ENCODE measurements around the gene LMX1A.
A peak's percentile ranks its signal among the peaks of the same experiment; 100 is the strongest.

Gene LMX1A

DNA sequence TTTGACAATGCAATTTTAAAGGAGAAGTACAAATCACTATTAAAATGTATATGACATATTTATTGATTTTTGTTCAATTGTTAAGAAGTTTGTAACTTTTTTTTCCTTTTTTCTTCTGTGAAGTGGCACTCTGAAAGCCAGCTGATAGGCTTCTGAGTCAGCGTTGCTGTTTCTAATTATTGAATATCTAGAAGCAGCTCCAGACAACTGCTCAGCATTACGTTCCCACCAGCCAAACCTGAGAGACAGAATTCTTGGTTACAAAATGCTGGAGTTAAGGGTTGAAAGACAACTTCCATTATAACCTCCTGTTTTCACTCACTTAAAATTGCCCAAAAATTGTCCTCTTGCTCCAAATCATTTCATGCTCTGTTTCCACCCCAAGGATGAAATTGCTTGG, 31.4 kb upstream of the LMX1A start:
- Histone ChIP-seq H3K4me1 (ENCODE audit: control insufficient read depth in 1 of 2, insufficient read depth in 2 of 2, low read length in 2 of 2) (peaks cover under 1 to 5% of the 10 kb centered on the region in 2 experiments), H2BK12ac (ENCODE audit: low read length) (no peak overlapping the region), H3K9me3 (ENCODE audit: insufficient read depth, low read depth, low read length) (peaks cover 1% of the 10 kb centered on the region), H2AK5ac (ENCODE audit: low read length) (no peak overlapping the region), H2BK120ac (ENCODE audit: insufficient read depth, low read length, poor library complexity) (no peak overlapping the region), H3K4me2 (ENCODE audit: low read length) (no peak overlapping the region), H3K9ac (ENCODE audit: low read length) (no peak overlapping the region), H2AFZ (ENCODE audit: insufficient read depth, low read length, poor library complexity) (no peak overlapping the region), H3K18ac (ENCODE audit: low read length) (no peak overlapping the region), H4K91ac (ENCODE audit: low read depth, low read length) (no peak overlapping the region), H3K14ac (ENCODE audit: low read length) (no peak overlapping the region), H3K23ac (ENCODE audit: low read length) (no peak overlapping the region), H3K27me3 (ENCODE audit: insufficient read depth, low read length) (no peaks in the 10 kb centered on the region), H2BK5ac (ENCODE audit: low read depth, low read length, poor library complexity) (no peak overlapping the region), H4K12ac (ENCODE audit: low read depth, low read length) (no peak overlapping the region), H3K79me2 (ENCODE audit: control insufficient read depth, insufficient read depth, low read length, poor library complexity) (no peaks in the 10 kb centered on the region), H3K4ac (ENCODE audit: low read depth, low read length) (no peak overlapping the region), H4K8ac (ENCODE audit: low read depth, low read length) (no peak overlapping the region), H3K79me1 (ENCODE audit: low read length) (no peaks in the 10 kb centered on the region), H3K36me3 (ENCODE audit: control insufficient read depth in 1 of 2, insufficient read depth in 2 of 2, low read length in 2 of 2) (no peaks in the 10 kb centered on the region), H3K27ac (ENCODE audit: low read depth, low read length) (no peak overlapping the region), H3K4me3 (ENCODE audit: low read depth, low read length) (no peak overlapping the region)
- DNase-seq, result no peak
- no CpG with 5 or more reads among the region's 2 CpGs for WGBS (ENCODE audit: extremely low coverage, insufficient coverage, insufficient read length)

DNA sequence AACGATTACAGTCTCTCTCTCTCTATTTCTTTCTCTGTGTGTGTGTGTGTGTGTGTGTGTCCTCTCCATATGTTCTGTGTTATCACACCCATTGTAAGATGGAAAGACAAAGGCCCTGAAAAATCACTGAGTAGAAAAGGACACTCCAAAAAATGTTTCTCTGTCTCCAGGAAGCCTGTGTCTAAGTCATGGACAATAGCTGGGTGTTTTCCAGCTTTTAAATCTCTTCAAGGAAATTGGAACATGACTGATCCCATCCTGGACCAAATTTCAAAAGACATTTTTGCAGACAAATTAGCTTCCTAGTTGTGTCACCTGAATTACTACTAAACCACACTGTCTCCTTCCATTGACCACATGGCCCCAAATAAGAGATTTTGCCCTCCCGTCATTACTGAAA, 31.0 kb upstream of the LMX1A start:
- H3K23ac ChIP-seq (ENCODE audit: low read length), result no peak overlapping the region
- H4K8ac ChIP-seq (ENCODE audit: low read depth, low read length), result no peak overlapping the region
- H4K91ac ChIP-seq (ENCODE audit: low read depth, low read length), result no peak overlapping the region
- no peaks in the 10 kb centered on the region for H3K27me3 ChIP-seq (ENCODE audit: insufficient read depth, low read length)
- H2BK120ac ChIP-seq (ENCODE audit: insufficient read depth, low read length, poor library complexity), result no peak overlapping the region
- H3K27ac ChIP-seq (ENCODE audit: low read depth, low read length), result no peak overlapping the region
- H3K79me1 ChIP-seq (ENCODE audit: low read length), result no peaks in the 10 kb centered on the region
- H3K4ac ChIP-seq (ENCODE audit: low read depth, low read length), result no peak overlapping the region
- no peak overlapping the region for H3K4me2 ChIP-seq (ENCODE audit: low read length)
- no peak overlapping the region for H3K14ac ChIP-seq (ENCODE audit: low read length)
- no peak overlapping the region for H3K4me3 ChIP-seq (ENCODE audit: low read depth, low read length)
- H3K18ac ChIP-seq (ENCODE audit: low read length), result no peak overlapping the region
- H3K9me3 ChIP-seq (ENCODE audit: insufficient read depth, low read depth, low read length), result peaks cover 1% of the 10 kb centered on the region
- no peak for DNase-seq
- H3K9ac ChIP-seq (ENCODE audit: low read length), result no peak overlapping the region
- no peak overlapping the region for H2AFZ ChIP-seq (ENCODE audit: insufficient read depth, low read length, poor library complexity)
- H3K4me1 ChIP-seq (ENCODE audit: control insufficient read depth in 1 of 2, insufficient read depth in 2 of 2, low read length in 2 of 2), result peaks cover 0 to 5% of the 10 kb centered on the region in 2 experiments
- H2AK5ac ChIP-seq (ENCODE audit: low read length), result no peak overlapping the region
- H3K36me3 ChIP-seq (ENCODE audit: control insufficient read depth in 1 of 2, insufficient read depth in 2 of 2, low read length in 2 of 2), result no peaks in the 10 kb centered on the region
- no peak overlapping the region for H2BK12ac ChIP-seq (ENCODE audit: low read length)
- no peak overlapping the region for H2BK5ac ChIP-seq (ENCODE audit: low read depth, low read length, poor library complexity)
- no peak overlapping the region for H4K12ac ChIP-seq (ENCODE audit: low read depth, low read length)
- WGBS (ENCODE audit: extremely low coverage, insufficient coverage, insufficient read length), result no CpG with 5 or more reads among the region's 2 CpGs
- H3K79me2 ChIP-seq (ENCODE audit: control insufficient read depth, insufficient read depth, low read length, poor library complexity), result no peaks in the 10 kb centered on the region

DNA sequence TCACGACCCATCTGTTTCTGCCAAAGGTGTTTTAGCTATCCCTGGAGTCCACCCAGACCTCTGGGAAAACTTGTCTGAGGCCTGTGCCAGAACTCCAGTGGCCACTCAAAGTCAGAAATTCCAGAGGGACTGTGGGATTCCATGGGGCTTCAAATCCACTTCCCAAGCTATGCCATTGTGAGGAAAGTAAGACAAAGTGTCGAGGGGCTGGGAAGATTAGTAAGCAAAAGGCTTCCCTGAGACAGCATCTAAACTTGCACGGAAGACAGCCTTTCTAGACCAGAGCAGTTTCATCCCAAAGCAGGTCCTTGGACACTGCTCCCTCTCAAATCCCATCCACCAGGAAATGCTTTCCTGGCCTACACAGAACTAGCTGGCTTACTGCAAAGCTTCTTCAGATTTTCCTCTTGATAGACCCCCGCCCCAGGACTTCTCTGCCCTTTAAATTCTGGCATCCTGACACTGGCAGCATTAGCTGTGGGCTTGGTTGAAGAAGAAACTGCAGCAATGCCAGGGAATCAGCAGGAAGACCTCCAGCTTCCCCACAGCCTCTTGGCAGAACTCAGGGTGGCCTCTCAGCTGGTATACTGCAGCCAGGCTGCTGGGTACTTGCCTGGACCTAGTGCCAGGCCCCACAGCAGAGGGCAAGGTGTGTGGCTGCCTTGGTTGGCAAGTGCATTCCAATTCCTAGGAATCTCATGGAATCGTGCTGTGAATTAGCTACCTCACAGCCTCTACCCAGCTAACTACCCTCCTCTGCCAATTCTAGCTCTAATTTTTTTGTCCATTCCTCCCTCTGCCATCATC, 27.3 kb upstream of the LMX1A start:
- H3K4ac ChIP-seq (ENCODE audit: low read depth, low read length), result no peak overlapping the region
- no peak overlapping the region for H3K4me2 ChIP-seq (ENCODE audit: low read length)
- H3K23ac ChIP-seq (ENCODE audit: low read length), result no peak overlapping the region
- no peak overlapping the region for H4K12ac ChIP-seq (ENCODE audit: low read depth, low read length)
- WGBS (ENCODE audit: extremely low coverage, insufficient coverage, insufficient read length), result no CpG with 5 or more reads among the region's 5 CpGs
- H3K79me1 ChIP-seq (ENCODE audit: low read length), result no peaks in the 10 kb centered on the region
- H3K36me3 ChIP-seq (ENCODE audit: control insufficient read depth in 1 of 2, insufficient read depth in 2 of 2, low read length in 2 of 2), result no peaks in the 10 kb centered on the region
- H3K27ac ChIP-seq (ENCODE audit: low read depth, low read length), result no peak overlapping the region
- H3K27me3 ChIP-seq (ENCODE audit: insufficient read depth, low read length), result no peaks in the 10 kb centered on the region
- H3K9me3 ChIP-seq (ENCODE audit: insufficient read depth, low read depth, low read length), result peaks cover 1% of the 10 kb centered on the region
- no peak overlapping the region for H2AK5ac ChIP-seq (ENCODE audit: low read length)
- no peak overlapping the region for H2BK5ac ChIP-seq (ENCODE audit: low read depth, low read length, poor library complexity)
- no peak overlapping the region for H2BK12ac ChIP-seq (ENCODE audit: low read length)
- peak overlapping the region; percentile 6 for H3K4me3 ChIP-seq (ENCODE audit: low read depth, low read length)
- no peaks in the 10 kb centered on the region for H3K79me2 ChIP-seq (ENCODE audit: control insufficient read depth, insufficient read depth, low read length, poor library complexity)
- no peak overlapping the region for H3K14ac ChIP-seq (ENCODE audit: low read length)
- no peak overlapping the region for H3K18ac ChIP-seq (ENCODE audit: low read length)
- no peak overlapping the region for H3K9ac ChIP-seq (ENCODE audit: low read length)
- no peak for DNase-seq
- no peak overlapping the region for H4K91ac ChIP-seq (ENCODE audit: low read depth, low read length)
- H2AFZ ChIP-seq (ENCODE audit: insufficient read depth, low read length, poor library complexity), result no peak overlapping the region
- H3K4me1 ChIP-seq (ENCODE audit: control insufficient read depth in 1 of 2, insufficient read depth in 2 of 2, low read length in 2 of 2), result peaks cover 0 to 5% of the 10 kb centered on the region in 2 experiments
- H2BK120ac ChIP-seq (ENCODE audit: insufficient read depth, low read length, poor library complexity), result no peak overlapping the region
- no peak overlapping the region for H4K8ac ChIP-seq (ENCODE audit: low read depth, low read length)

DNA sequence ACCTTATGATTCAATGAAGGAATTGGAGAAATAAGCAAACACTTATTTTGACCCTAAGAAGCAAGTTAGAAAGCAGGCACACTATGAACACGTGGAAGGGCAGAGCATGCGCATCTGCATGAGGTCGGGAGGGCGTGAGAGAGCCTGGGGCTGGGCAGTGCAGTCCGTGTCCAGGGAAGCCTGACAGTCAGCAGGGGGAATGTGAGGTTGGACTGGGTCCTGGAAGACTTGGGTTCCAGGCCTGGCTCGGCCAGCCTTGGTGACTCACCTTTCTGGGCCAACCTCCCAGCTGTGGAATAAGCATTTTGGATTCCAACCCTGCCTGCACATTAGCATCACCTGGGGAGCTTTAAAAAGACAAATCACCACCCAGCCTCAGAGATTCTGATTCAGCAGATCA, 26.6 kb upstream of the LMX1A start:
- Histone ChIP-seq H3K9me3 (ENCODE audit: insufficient read depth, low read depth, low read length) (peaks cover 1% of the 10 kb centered on the region), H3K14ac (ENCODE audit: low read length) (no peak overlapping the region), H2BK120ac (ENCODE audit: insufficient read depth, low read length, poor library complexity) (no peak overlapping the region), H4K91ac (ENCODE audit: low read depth, low read length) (no peak overlapping the region), H3K23ac (ENCODE audit: low read length) (no peak overlapping the region), H3K27me3 (ENCODE audit: insufficient read depth, low read length) (no peaks in the 10 kb centered on the region), H3K4ac (ENCODE audit: low read depth, low read length) (no peak overlapping the region), H4K12ac (ENCODE audit: low read depth, low read length) (no peak overlapping the region), H2AFZ (ENCODE audit: insufficient read depth, low read length, poor library complexity) (no peak overlapping the region), H3K79me1 (ENCODE audit: low read length) (no peaks in the 10 kb centered on the region), H3K79me2 (ENCODE audit: control insufficient read depth, insufficient read depth, low read length, poor library complexity) (no peaks in the 10 kb centered on the region), H3K18ac (ENCODE audit: low read length) (no peak overlapping the region), H2BK5ac (ENCODE audit: low read depth, low read length, poor library complexity) (no peak overlapping the region), H3K4me1 (ENCODE audit: control insufficient read depth in 1 of 2, insufficient read depth in 2 of 2, low read length in 2 of 2) (peaks cover 0 to 5% of the 10 kb centered on the region in 2 experiments), H3K36me3 (ENCODE audit: control insufficient read depth in 1 of 2, insufficient read depth in 2 of 2, low read length in 2 of 2) (no peaks in the 10 kb centered on the region), H3K4me2 (ENCODE audit: low read length) (no peak overlapping the region), H3K9ac (ENCODE audit: low read length) (no peak overlapping the region), H2BK12ac (ENCODE audit: low read length) (no peak overlapping the region), H3K27ac (ENCODE audit: low read depth, low read length) (no peak overlapping the region), H4K8ac (ENCODE audit: low read depth, low read length) (no peak overlapping the region), H3K4me3 (ENCODE audit: low read depth, low read length) (no peak overlapping the region), H2AK5ac (ENCODE audit: low read length) (no peak overlapping the region)
- WGBS (ENCODE audit: extremely low coverage, insufficient coverage, insufficient read length), result no CpG with 5 or more reads among the region's 6 CpGs
- no peak for DNase-seq

Data from trophoblast cell (in vitro differentiated cells and primary cell).